UCSD-AML1 (cell line): Measurements from ENCODE around the gene TSPOAP1.

ENCODE experiments used
- DNase-seq: peaks from one replicate; lab custom pipeline; 2025; ENCODE audit not compliant: unreplicated experiment; lab: John Stamatoyannopoulos, UW

Gene TSPOAP1

DNA sequence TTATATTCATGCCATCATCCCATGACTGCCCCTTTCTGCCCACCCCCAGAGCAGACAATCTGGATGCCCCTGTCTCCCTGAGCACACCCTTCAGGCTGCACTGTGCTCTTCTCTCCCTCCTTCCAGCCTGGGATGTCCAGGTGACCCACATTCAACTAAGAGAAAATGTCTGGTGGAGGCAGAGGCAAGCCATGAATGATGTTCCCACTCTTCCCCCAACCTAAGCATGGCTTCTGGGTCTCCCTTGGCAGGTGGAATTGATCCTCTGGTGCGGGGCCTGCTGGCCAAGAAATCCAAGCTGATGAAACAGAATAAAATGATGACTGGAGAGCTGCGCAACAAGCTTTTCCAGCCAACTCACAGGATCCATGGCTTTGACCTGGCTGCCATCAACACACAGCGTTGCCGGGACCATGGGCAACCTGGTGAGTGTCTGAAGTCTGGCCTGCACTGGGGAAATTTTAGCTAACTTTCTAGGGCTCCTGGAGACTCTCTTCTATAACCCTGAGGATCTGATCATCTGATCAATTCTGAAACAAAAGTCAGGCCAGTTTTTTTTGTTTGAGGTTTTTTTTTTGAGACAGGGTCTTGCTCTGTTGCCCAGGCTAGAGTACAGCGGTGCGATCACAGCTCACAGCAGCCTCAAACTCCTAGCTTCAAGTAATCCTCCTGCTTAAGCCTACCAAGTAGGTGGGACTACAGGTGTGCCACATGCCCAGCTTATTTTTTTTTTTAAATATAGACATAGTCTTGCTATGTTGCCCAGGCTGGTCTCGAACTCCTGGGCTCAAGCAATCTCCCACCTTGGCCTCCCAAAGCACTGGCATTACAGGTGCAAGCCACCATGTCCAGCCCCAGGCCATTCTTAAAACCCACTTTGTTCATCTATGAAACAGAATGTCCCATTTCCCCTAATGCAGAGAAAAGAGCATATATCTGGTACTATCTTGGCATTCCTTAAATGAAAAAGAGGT is 62.4 kb downstream of the TSPOAP1 start:
- DNase-seq, result no peak

- DNase-seq, result no peak
These were observed 63.3 kb downstream of the TSPOAP1 start for GRCh38 chr17:58265271-58265670.

DNA sequence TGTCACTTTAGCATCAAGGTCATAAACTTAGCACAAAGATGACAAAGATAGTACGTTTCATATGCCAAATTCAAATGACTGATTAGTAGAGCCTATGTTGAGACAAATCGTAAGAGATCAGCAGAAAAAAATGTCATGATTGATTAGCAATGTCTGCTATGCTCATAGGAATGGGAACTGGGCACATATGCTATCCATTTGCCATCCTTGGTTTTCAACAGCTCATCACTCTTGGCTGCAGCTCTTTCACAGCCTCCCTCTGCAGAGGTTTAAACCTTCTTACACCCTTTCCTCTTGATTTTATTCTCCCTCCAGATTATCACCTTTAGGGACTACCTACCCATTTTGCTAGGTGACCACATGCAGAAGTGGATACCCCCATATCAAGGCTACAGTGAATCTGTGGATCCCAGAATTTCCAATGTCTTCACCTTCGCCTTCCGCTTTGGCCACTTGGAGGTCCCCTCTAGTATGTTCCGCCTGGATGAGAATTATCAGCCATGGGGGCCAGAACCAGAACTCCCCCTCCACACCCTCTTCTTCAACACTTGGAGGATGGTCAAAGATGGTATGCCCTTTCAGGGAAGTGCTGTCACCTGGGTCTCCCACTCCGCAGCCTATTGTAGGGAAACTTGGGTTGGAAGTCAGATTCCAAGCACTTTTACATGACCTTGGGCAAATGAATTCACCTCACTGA is 64.0 kb downstream of the TSPOAP1 start:
- no peak for DNase-seq

DNA sequence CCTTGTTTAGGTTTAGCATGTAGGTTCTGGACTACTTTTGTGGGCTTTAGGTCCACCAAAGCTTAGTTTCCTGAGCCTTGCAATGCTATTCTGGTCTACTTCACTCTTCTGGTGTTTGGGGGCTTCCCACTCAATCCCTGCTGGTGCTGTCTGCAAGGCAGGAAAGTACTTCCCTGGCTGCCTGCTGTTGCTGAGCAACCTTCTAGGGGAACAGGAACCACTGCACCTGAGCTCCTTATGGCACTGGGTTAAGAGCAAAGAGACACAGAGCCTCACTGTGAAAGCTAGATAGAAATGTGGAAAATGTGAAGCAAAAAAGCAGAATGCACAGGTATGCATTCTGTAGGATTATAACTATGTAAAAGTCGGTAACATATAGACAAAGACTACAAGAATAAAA is 64.8 kb downstream of the TSPOAP1 start:
- no peak for DNase-seq

- DNase-seq, result no peak
These were observed 66.4 kb downstream of the TSPOAP1 start for GRCh38 chr17:58262149-58262548.

DNA sequence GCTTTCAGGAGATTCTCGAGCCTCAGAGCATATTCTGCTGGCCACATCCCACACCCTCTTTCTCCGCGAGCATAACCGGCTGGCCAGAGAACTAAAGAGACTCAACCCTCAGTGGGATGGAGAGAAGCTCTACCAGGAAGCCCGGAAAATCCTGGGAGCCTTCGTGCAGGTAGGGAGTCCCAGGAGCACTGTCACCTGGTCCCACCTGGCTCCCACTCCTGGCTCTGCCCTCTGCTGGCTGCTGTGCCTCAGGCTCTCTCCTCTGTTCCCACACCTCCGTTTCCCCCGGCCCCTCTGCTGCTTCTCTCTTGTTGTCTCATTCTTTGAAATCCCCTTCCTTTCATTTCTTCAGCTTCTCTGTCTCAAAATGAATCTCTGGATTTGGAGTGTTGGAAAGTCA is 73.8 kb downstream of the TSPOAP1 start:
- no peak for DNase-seq

DNA sequence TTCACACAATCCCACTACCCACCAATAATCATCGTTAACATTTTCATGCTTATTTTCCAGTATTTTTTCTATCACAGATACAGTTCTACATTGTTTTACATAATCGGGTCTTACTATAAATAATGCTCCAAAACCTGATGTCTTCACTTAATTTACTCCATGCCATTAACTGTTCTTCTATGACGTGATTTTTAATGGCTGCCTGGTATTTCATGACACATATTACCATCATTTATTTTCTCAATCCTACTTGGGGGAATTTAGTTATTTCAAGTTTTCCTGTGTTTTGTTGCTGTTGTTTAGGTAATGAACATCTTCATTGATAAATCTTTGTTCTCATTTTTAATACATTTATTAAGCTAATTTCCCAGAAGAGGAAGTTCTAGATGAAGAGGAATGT is 75.5 kb downstream of the TSPOAP1 start:
- no peak for DNase-seq

GRCh38 chr17:58252141-58252540 is 76.5 kb downstream of the TSPOAP1 start:
- DNase-seq, result no peak
